ENCODE results near the gene DMAC1. TPM values are rescaled to one million over a fixed set of nuclear protein-coding genes. Genes with fewer than 3 reads are reported as not detected.

Gene DMAC1
- total RNA-seq, 1 donor from 2014 or later = 73.8 TPM

DNA sequence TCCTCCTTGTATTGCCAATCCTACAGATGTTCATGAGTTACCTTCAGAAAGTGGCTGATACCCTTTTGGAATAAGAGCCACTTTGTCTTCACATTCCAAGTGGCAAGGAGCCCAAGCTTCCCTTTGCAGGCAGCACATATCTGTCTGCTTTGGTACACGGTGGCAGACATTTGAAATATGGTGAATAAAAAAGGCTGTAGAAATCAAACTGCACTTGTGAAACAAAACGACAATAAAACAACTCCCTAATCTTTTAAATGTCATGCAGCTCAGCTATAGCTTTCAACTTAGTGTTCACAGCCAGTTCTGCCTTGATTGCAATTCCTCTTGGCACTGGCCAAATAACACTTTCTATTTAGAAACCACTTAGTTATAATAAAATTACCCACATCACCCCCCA is 35.0 kb upstream of the DMAC1 start:
- H3K4me3 Mint-ChIP-seq (ENCODE audit: low read depth) = no peak overlapping the region
- peaks cover 5% of the 10 kb centered on the region for H3K9me3 Mint-ChIP-seq (ENCODE audit: low read depth)
- no peak for TF ChIP-seq CTCF (IDR thresholded peaks at IDR 0.05; ENCODE audit: unreplicated experiment)
- no peak for DNase-seq (ENCODE audit: low spot score, unreplicated experiment)
- no peaks in the 10 kb centered on the region for H3K36me3 Mint-ChIP-seq (ENCODE audit: insufficient read depth)
- H3K27me3 Mint-ChIP-seq = peaks cover 3% of the 10 kb centered on the region
- H3K4me1 Mint-ChIP-seq (ENCODE audit: low read depth) = no peaks in the 10 kb centered on the region
- no peak overlapping the region for H3K27ac Mint-ChIP-seq

GRCh38 chr9:7828334-7828733 is 28.8 kb upstream of the DMAC1 start:
- H3K27me3 Mint-ChIP-seq = no peaks in the 10 kb centered on the region
- no peak overlapping the region for H3K4me3 Mint-ChIP-seq (ENCODE audit: low read depth)
- H3K36me3 Mint-ChIP-seq (ENCODE audit: insufficient read depth) = no peaks in the 10 kb centered on the region
- H3K9me3 Mint-ChIP-seq (ENCODE audit: low read depth) = no peaks in the 10 kb centered on the region
- DNase-seq (ENCODE audit: low spot score, unreplicated experiment) = no peak
- no peaks in the 10 kb centered on the region for H3K4me1 Mint-ChIP-seq (ENCODE audit: low read depth)
- no peak overlapping the region for H3K27ac Mint-ChIP-seq
- no peak for TF ChIP-seq CTCF (IDR thresholded peaks at IDR 0.05; ENCODE audit: unreplicated experiment)

DNA sequence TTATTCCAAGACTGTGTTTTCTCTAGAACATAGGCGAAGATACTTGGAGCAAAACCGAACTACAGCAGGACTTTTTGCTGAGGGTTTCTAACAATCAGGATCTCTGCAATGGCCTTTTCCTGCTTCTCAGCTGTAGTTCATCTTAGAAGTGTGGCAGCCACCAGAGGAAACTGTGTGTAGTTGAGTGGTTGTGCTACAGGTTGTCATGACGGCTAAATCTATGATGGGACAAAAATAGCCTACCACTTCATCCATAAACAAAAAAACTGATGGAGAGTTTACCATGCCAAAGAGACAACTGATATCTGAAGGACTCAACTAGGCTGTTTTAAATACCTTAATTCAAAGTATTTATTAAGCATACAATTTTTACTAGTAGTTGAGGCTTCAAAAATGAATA is 28.2 kb upstream of the DMAC1 start:
- no peak overlapping the region for H3K4me3 Mint-ChIP-seq (ENCODE audit: low read depth)
- no peak for DNase-seq (ENCODE audit: low spot score, unreplicated experiment)
- H3K9me3 Mint-ChIP-seq (ENCODE audit: low read depth) = no peaks in the 10 kb centered on the region
- no peak for TF ChIP-seq CTCF (IDR thresholded peaks at IDR 0.05; ENCODE audit: unreplicated experiment)
- H3K36me3 Mint-ChIP-seq (ENCODE audit: insufficient read depth) = no peaks in the 10 kb centered on the region
- no peak overlapping the region for H3K27ac Mint-ChIP-seq
- no peaks in the 10 kb centered on the region for H3K27me3 Mint-ChIP-seq
- no peaks in the 10 kb centered on the region for H3K4me1 Mint-ChIP-seq (ENCODE audit: low read depth)

DNA sequence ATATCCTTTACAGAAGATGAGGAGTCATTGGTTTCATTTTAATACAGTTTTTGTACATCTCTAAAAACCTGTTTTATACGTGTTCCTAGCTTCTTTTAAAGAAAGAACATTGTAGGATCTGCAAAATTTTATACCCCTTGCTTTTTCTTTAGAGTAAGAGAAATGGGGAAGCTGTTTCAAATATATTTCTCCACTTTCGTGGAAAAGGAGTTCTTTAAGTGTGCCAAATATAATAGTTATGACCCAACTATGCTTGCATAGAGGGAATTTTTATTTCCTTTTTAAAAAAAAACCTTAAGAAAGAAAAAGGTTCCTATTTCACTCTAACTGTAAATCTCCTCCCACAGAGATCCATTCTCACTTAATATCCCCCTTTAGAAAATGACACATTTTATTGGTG is 27.5 kb upstream of the DMAC1 start:
- Mint-ChIP-seq H3K36me3 (ENCODE audit: insufficient read depth) (no peaks in the 10 kb centered on the region), H3K27ac (no peak overlapping the region), H3K4me3 (ENCODE audit: low read depth) (no peak overlapping the region), H3K4me1 (ENCODE audit: low read depth) (no peaks in the 10 kb centered on the region), H3K9me3 (ENCODE audit: low read depth) (no peaks in the 10 kb centered on the region), H3K27me3 (no peaks in the 10 kb centered on the region)
- DNase-seq (ENCODE audit: low spot score, unreplicated experiment) = no peak
- no peak for TF ChIP-seq CTCF (IDR thresholded peaks at IDR 0.05; ENCODE audit: unreplicated experiment)

- Mint-ChIP-seq H3K27me3 (no peaks in the 10 kb centered on the region), H3K4me3 (ENCODE audit: low read depth) (no peak overlapping the region), H3K27ac (no peak overlapping the region), H3K4me1 (ENCODE audit: low read depth) (no peaks in the 10 kb centered on the region), H3K9me3 (ENCODE audit: low read depth) (no peaks in the 10 kb centered on the region), H3K36me3 (ENCODE audit: insufficient read depth) (no peaks in the 10 kb centered on the region)
- DNase-seq (ENCODE audit: low spot score, unreplicated experiment) = no peak
- TF ChIP-seq CTCF (IDR thresholded peaks at IDR 0.05; ENCODE audit: unreplicated experiment) = no peak
Measured at GRCh38 chr9:7823651-7824050, 24.1 kb upstream of the DMAC1 start.

All from progenitor cell of endocrine pancreas (in vitro differentiated cells).